OCI-LY7 (cell line): ENCODE data around the gene AUNIP. TPM values are rescaled to one million over a fixed set of nuclear protein-coding genes. Genes with fewer than 3 reads are reported as not detected.
A peak's percentile ranks its signal among the peaks of the same experiment; 100 is the strongest.

Experiments
- BruUV-seq: library from RNA; stranded (reverse); fragments of 400-500 nt; replicated peaks from 2 replicates; lab custom pipeline; 2021; lab: Mats Ljungman, UMichigan
- CTCF ChIA-PET: fragments of 300-600 bp; sonication (Branson Sonifier 250); formaldehyde crosslinking; loops from one replicate; lab custom pipeline; 2022; ENCODE audit warnings: antibody characterized with exemption; ENCODE audit not compliant: unreplicated experiment; lab: Charles Lee
- POLR2A ChIA-PET: fragments of 300-600 bp; sonication (Branson Sonifier 250); formaldehyde crosslinking; loops from one replicate; lab custom pipeline; 2022; ENCODE audit warnings: antibody characterized with exemption; lab: Charles Lee
- DNase-seq: peaks from one replicate; pipeline ENCODE4 v3.0.0-alpha.2; 2015; ENCODE audit warnings: low spot score
- H2AFZ ChIP-seq: fragments of 200-600 bp; sonication (generic), shearing (Covaris generic); 2 replicates; pipeline ENCODE4 v1.6.1; 2014; ENCODE audit warnings: mild to moderate bottlenecking, antibody characterized with exemption, low read length, moderate library complexity
- H3K27ac ChIP-seq: fragments of 200-600 bp; sonication (generic); 2 replicates; pipeline ENCODE4 v1.5.1; 2014; ENCODE audit warnings: mixed run types, low read depth, mild to moderate bottlenecking, moderate library complexity, low read length, inconsistent platforms; ENCODE audit not compliant: poor library complexity, severe bottlenecking
- H3K36me3 ChIP-seq: fragments of 200-600 bp; sonication (generic); 2 replicates; pipeline ENCODE4 v1.6.1; 2014; ENCODE audit warnings: mild to moderate bottlenecking, antibody characterized with exemption, low read length, moderate library complexity, mixed read lengths; ENCODE audit not compliant: insufficient read depth
- H3K4me1 ChIP-seq: fragments of 200-600 bp; sonication (generic); 2 replicates; pipeline ENCODE4 v1.5.1; 2014; ENCODE audit warnings: mild to moderate bottlenecking, low read length; ENCODE audit not compliant: insufficient read depth, poor library complexity, severe bottlenecking
- H3K4me2 ChIP-seq: fragments of 200-600 bp; sonication (generic); 2 replicates; pipeline ENCODE4 v1.6.1; 2014; ENCODE audit warnings: mild to moderate bottlenecking, low read length
- H3K4me3 ChIP-seq: fragments of 200-600 bp; sonication (generic); 2 replicates; pipeline ENCODE4 v1.5.1; 2014; ENCODE audit warnings: mild to moderate bottlenecking, low read depth, low read length; ENCODE audit not compliant: poor library complexity, severe bottlenecking
- H3K79me2 ChIP-seq: fragments of 200-600 bp; sonication (generic); 2 replicates; pipeline ENCODE4 v1.6.1; 2016; ENCODE audit warnings: low read depth, mild to moderate bottlenecking, low read length, moderate library complexity, mixed read lengths; ENCODE audit not compliant: insufficient read depth
- H3K9me2 ChIP-seq: fragments of 200-600 bp; sonication (generic); 2 replicates; pipeline ENCODE4 v1.6.1; 2016; ENCODE audit warnings: mild to moderate bottlenecking, low read length, mixed read lengths; ENCODE audit not compliant: insufficient read depth
- H3K9me3 ChIP-seq: fragments of 200-600 bp; sonication (generic); 2 replicates; pipeline ENCODE4 v1.6.1; 2014; ENCODE audit warnings: mild to moderate bottlenecking, mixed run types, low read length, mixed read lengths
- H4K20me1 ChIP-seq: fragments of 200-600 bp; sonication (generic); 2 replicates; pipeline ENCODE4 v1.6.1; 2014; ENCODE audit warnings: mild to moderate bottlenecking, antibody characterized with exemption, low read length, moderate library complexity, mixed read lengths; ENCODE audit not compliant: insufficient read depth
- CTCF ChIP-seq: fragments of 200-600 bp; sonication (generic); conservative IDR thresholded peaks from 2 replicates; pipeline ENCODE4 v1.5.1; 2014; ENCODE audit warnings: mild to moderate bottlenecking, antibody characterized with exemption, low read length, moderate library complexity, mixed read lengths
- EZH2phosphoT487 ChIP-seq: fragments of 200-600 bp; sonication (generic); IDR thresholded peaks from 2 replicates; pipeline ENCODE4 v1.6.1; 2018; ENCODE audit warnings: low read depth, borderline replicate concordance, mild to moderate bottlenecking, mixed run types, antibody characterized with exemption, low read length, moderate library complexity, mixed read lengths
- intact Hi-C: fragments of 100-400 bp; cut with micrococcal nuclease; formaldehyde crosslinking; loops from one replicate; pipeline ENCODE4 v1.10.0; 2022; ENCODE audit not compliant: unreplicated experiment
- total RNA-seq, 2 experiments: library from RNA; depleted of rRNA in 1 of 2; stranded (reverse); fragments of >200 nt in 1 of 2; shearing (Covaris generic) in 1 of 2; gene quantifications; 2 replicates each; pipeline ENCODE4 v1.2.3, GENCODE V29; 2014 to 2022

AUNIP gene
- total RNA-seq, 2 experiments from 2014 or later, result 15.1 to 21.5 TPM

- Histone ChIP-seq H3K27ac (no peak overlapping the region), H3K9me2 (no peaks in the 10 kb centered on the region), H3K36me3 (peaks cover 19% of the 10 kb centered on the region), H3K4me2 (no peak overlapping the region), H3K4me3 (no peak overlapping the region), H3K79me2 (peaks cover 43% of the 10 kb centered on the region), H3K9me3 (peaks cover 9% of the 10 kb centered on the region; the same call in 1 of the 2 replicates), H2AFZ (no peak overlapping the region), H4K20me1 (peaks cover 15% of the 10 kb centered on the region), H3K4me1 (peaks cover 20% of the 10 kb centered on the region)
- TF ChIP-seq CTCF, result no peak
- no peak for TF ChIP-seq EZH2phosphoT487
- ChIA-PET POLR2A (interaction anchor here (1.0 kb wide), 1 partner anchor 9 kb away, joined by 3 read pairs; no protein-coding TSS in a partner anchor), CTCF (no interaction called here)
- DNase-seq, result no peak
- no TSS peak for BruUV-seq
- intact Hi-C loops, result no loop called here
Measured at GRCh38 chr1:25848531-25848930, 10.7 kb downstream of the AUNIP start.

- no peak for DNase-seq
- Histone ChIP-seq H3K4me3 (no peak overlapping the region), H3K9me2 (no peaks in the 10 kb centered on the region), H2AFZ (no peak overlapping the region), H3K27ac (no peak overlapping the region), H3K4me2 (no peak overlapping the region), H3K36me3 (peaks cover 14% of the 10 kb centered on the region), H3K4me1 (peaks cover 20% of the 10 kb centered on the region), H4K20me1 (peaks cover 15% of the 10 kb centered on the region), H3K9me3 (peaks cover 9% of the 10 kb centered on the region; the same call in 1 of the 2 replicates), H3K79me2 (peaks cover 44% of the 10 kb centered on the region)
- TF ChIP-seq CTCF, result no peak
- no peak for TF ChIP-seq EZH2phosphoT487
- POLR2A ChIA-PET, result interaction anchor here (1.0 kb wide), 1 partner anchor 9 kb away, joined by 3 read pairs; no protein-coding TSS in a partner anchor
- no TSS peak for BruUV-seq
- CTCF ChIA-PET, result no interaction called here
- intact Hi-C loops, result no loop called here
Measured at GRCh38 chr1:25847929-25848328, 11.3 kb downstream of the AUNIP start.

GRCh38 chr1:25845664-25846063, 13.6 kb downstream of the AUNIP start:
- H4K20me1 ChIP-seq, result peaks cover 15% of the 10 kb centered on the region
- no TSS peak for BruUV-seq
- H3K9me2 ChIP-seq, result no peaks in the 10 kb centered on the region
- peak overlapping the region; percentile 55; the same call in 1 of the 2 replicates for H3K4me2 ChIP-seq
- H3K36me3 ChIP-seq, result peaks cover 6% of the 10 kb centered on the region
- intact Hi-C loops, result no loop called here
- peaks cover 1% of the 10 kb centered on the region; the same call in 1 of the 2 replicates for H3K9me3 ChIP-seq
- TF ChIP-seq CTCF (no peak), EZH2phosphoT487 (no peak)
- peaks cover 41% of the 10 kb centered on the region for H3K79me2 ChIP-seq
- no peak overlapping the region for H3K4me3 ChIP-seq
- no peak overlapping the region for H3K27ac ChIP-seq
- DNase-seq, result no peak
- H3K4me1 ChIP-seq, result peaks cover 20% of the 10 kb centered on the region
- ChIA-PET CTCF (interaction anchor here (1.3 kb wide), 1 partner anchor 152 kb away, joined by 3 read pairs; the partner anchor contains the start of gene PAFAH2), POLR2A (interaction anchor here (1.0 to 1.3 kb wide), 4 partner anchors 12 to 30 kb away, joined by 3 to 6 read pairs (median 4); partner anchors contain the start of gene PAQR7)
- H2AFZ ChIP-seq, result no peak overlapping the region
